ENCODE results near the gene FREY1.

Gene FREY1

GRCh38 chr11:45860764-45861510, 46.1 kb downstream of the FREY1 start:
- no peak for DNase-seq

- no peak for DNase-seq
Observed at GRCh38 chr11:45860348-45860747, 46.7 kb downstream of the FREY1 start.

DNA sequence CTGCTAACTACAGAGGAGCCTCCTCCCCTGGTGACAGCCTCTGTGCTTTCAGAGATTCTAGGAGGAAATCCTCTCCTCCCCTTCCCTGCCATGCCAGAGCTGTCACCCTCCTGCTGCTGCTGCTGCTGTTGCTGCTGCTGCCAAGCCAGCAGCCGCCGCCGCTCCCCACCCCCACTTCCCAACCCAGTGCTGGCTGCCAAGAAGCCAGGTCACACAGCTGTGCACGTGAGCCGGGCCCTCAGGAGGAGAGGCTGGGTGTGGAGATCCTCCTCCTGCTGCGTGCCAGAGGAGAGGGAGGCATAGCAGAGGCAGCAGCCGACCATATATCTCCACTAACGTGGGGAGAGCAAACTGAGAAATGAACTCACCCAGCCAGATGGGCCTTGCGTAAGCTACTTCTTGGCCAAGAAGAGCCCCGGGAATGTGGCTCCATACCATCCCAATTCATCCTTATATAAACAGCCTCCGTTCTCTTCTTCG, 47.4 kb downstream of the FREY1 start:
- no peak for DNase-seq

DNA sequence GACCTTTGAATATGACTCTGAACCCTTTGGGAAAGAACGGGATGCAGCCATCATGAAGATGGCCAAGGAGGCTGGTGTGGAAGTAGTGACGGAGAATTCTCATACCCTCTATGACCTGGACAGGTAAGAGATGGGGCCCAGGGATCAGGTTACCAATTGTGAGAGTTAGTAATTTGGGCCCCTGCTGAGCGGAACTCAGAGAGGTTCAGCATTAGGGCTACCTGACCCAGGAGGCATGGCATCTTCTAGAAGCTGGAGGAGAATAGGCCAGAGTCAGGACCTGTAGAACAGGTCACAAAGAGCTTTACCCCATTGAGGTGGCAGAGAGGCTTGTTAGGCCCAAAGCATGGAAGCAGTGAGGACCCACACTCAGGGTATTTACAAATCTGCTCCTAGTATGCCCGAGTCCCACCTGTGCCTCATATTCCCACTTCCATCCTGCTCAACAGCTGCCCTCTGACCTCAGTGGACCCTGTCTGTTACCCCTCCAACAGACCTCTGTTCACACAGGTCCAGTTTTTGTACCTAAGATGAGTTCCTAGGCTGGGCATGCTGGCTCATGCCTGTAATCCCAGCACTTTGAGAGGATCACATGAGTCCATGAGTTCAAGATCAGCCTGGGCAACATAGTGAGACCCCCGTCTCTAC, 48.2 kb downstream of the FREY1 start:
- no peak for DNase-seq

DNA sequence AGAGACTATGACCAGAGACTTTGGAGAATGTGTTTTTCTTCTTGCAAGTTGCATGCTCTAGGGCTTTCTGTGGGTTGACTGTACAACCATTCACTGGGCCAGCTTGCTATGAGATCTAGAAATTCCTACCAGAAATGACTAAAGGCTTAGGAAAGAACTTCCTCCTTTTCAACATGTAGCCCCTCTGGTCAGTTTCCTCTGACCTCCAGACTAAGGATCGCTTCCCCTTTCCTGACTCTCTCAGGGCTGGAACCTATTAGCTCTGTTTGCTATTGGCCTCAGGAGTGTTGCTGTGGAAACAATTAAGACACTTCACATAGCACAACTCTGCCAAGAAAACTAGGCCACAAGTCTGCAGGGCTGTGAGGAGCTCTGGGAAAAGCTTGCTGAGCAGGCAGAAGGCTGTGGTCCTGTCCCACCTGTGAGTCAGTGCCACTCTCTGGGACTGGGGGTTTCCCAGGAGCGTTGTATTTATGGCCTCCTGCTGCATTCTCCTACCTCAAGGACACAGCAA, 49.1 kb downstream of the FREY1 start:
- no peak for DNase-seq

Measured in NK-92 treated with Interleukin-12 subunit alpha and Interleukin-12 subunit beta, amount 100 ng/mL, for 24 hours (cell line).